Cardiac muscle cell (in vitro differentiated cells and primary cell): ENCODE measurements around the gene C19orf81. TPM values are rescaled to one million over a fixed set of nuclear protein-coding genes. Genes with fewer than 3 reads are reported as not detected.
A peak's percentile ranks its signal among the peaks of the same experiment; 100 is the strongest.

ENCODE experiments used
- DNase-seq, 2 donors: peaks; one replicate each; pipeline versions ENCODE4 v3.0.0 to v3.0.0-alpha.2; 2010 to 2017; ENCODE audit warnings: low read depth in 1 of 2, low spot score in 1 of 2
- H3K27ac ChIP-seq: fragments of 200-600 bp; sonication (generic); 2 replicates; pipeline ENCODE4 v1.5.1; 2016
- H3K27me3 ChIP-seq: fragments of 200-600 bp; sonication (generic); 2 replicates; pipeline ENCODE4 v1.6.0; 2016; ENCODE audit warnings: control low read depth
- H3K36me3 ChIP-seq: fragments of 200-600 bp; sonication (generic); 2 replicates; pipeline ENCODE4 v1.5.1; 2016; ENCODE audit warnings: control low read depth
- H3K4me1 ChIP-seq: fragments of 200-600 bp; sonication (generic); 2 replicates; pipeline ENCODE4 v1.8.1; 2017; ENCODE audit warnings: low read depth, mild to moderate bottlenecking, mixed run types
- H3K4me3 ChIP-seq: fragments of 200-600 bp; sonication (generic); 2 replicates; pipeline ENCODE4 v1.5.1; 2016; ENCODE audit warnings: mild to moderate bottlenecking
- H3K9me3 ChIP-seq: fragments of 200-600 bp; sonication (generic); 2 replicates; pipeline ENCODE4 v1.5.1; 2017; ENCODE audit warnings: low read depth, mild to moderate bottlenecking, control low read depth
- CTCF ChIP-seq: IDR thresholded peaks from 2 replicates; pipeline ENCODE4 v1.5.1; 2012; ENCODE audit warnings: low read depth, mild to moderate bottlenecking, low read length
- polyA plus RNA-seq: library from polyadenylated mRNA; unstranded; fragments of >200 nt; fragmentation: Nextera tagmentation; extraction: Ambion mirVana; gene quantifications from 2 replicates; pipeline ENCODE4 v1.2.1, GENCODE V29; 2016
- total RNA-seq: library from RNA; depleted of rRNA; stranded (reverse); fragments of >200 nt; gene quantifications from 2 replicates; pipeline ENCODE4 v1.2.3, GENCODE V29; 2016

C19orf81 gene
- total and polyA plus RNA-seq, 2 experiments from 2014 or later: 23.5 to 67.4 TPM

- Histone ChIP-seq H3K27ac (no peak overlapping the region), H3K27me3 (peaks cover 72% of the 10 kb centered on the region), H3K4me1 (no peaks in the 10 kb centered on the region), H3K36me3 (no peaks in the 10 kb centered on the region), H3K4me3 (no peak overlapping the region), H3K9me3 (no peaks in the 10 kb centered on the region)
- no peak for TF ChIP-seq CTCF
- DNase-seq: no peak
Measured at GRCh38 chr19:50668416-50668815, 19.2 kb downstream of the C19orf81 start.

GRCh38 chr19:50668879-50669278 lies 19.6 kb downstream of the C19orf81 start:
- no peak for TF ChIP-seq CTCF
- Histone ChIP-seq H3K27me3 (peaks cover 74% of the 10 kb centered on the region), H3K4me1 (no peaks in the 10 kb centered on the region), H3K27ac (no peak overlapping the region), H3K9me3 (no peaks in the 10 kb centered on the region), H3K36me3 (no peaks in the 10 kb centered on the region), H3K4me3 (no peak overlapping the region)
- DNase-seq: no peak

GRCh38 chr19:50669302-50670101 lies 20.3 kb downstream of the C19orf81 start:
- peak; percentile 90 for TF ChIP-seq CTCF
- H3K9me3 ChIP-seq: no peaks in the 10 kb centered on the region
- peaks cover 74% of the 10 kb centered on the region for H3K27me3 ChIP-seq
- H3K36me3 ChIP-seq: no peaks in the 10 kb centered on the region
- H3K4me3 ChIP-seq: no peak overlapping the region
- H3K4me1 ChIP-seq: no peaks in the 10 kb centered on the region
- DNase-seq: peak; percentile 50 to 51
- H3K27ac ChIP-seq: no peak overlapping the region

GRCh38 chr19:50670102-50670380 lies 20.8 kb downstream of the C19orf81 start:
- no peak overlapping the region for H3K4me3 ChIP-seq
- H3K4me1 ChIP-seq: no peaks in the 10 kb centered on the region
- peaks cover 74% of the 10 kb centered on the region for H3K27me3 ChIP-seq
- H3K36me3 ChIP-seq: no peaks in the 10 kb centered on the region
- no peaks in the 10 kb centered on the region for H3K9me3 ChIP-seq
- no peak for DNase-seq
- H3K27ac ChIP-seq: no peak overlapping the region
- TF ChIP-seq CTCF: no peak

GRCh38 chr19:50673118-50673517 lies 23.9 kb downstream of the C19orf81 start:
- no peak for TF ChIP-seq CTCF
- DNase-seq: no peak
- no peaks in the 10 kb centered on the region for H3K36me3 ChIP-seq

More at GRCh38 chr19:50673118-50673517, 23.9 kb downstream of the C19orf81 start:
- no peaks in the 10 kb centered on the region for H3K9me3 ChIP-seq
- H3K27me3 ChIP-seq: peaks cover 51% of the 10 kb centered on the region
- H3K4me1 ChIP-seq: no peaks in the 10 kb centered on the region
- H3K27ac ChIP-seq: no peak overlapping the region
- no peak overlapping the region for H3K4me3 ChIP-seq
